Measurements from ENCODE around the gene RAB12. TPM values are rescaled to one million over a fixed set of nuclear protein-coding genes. Genes with fewer than 3 reads are reported as not detected.

RAB12 gene
- total and polyA plus RNA-seq, 2 of the 13 experiments (the other 11 are each of a cell fraction or from before 2014, with no cell fraction given): 9.5 to 25.3 TPM

DNA sequence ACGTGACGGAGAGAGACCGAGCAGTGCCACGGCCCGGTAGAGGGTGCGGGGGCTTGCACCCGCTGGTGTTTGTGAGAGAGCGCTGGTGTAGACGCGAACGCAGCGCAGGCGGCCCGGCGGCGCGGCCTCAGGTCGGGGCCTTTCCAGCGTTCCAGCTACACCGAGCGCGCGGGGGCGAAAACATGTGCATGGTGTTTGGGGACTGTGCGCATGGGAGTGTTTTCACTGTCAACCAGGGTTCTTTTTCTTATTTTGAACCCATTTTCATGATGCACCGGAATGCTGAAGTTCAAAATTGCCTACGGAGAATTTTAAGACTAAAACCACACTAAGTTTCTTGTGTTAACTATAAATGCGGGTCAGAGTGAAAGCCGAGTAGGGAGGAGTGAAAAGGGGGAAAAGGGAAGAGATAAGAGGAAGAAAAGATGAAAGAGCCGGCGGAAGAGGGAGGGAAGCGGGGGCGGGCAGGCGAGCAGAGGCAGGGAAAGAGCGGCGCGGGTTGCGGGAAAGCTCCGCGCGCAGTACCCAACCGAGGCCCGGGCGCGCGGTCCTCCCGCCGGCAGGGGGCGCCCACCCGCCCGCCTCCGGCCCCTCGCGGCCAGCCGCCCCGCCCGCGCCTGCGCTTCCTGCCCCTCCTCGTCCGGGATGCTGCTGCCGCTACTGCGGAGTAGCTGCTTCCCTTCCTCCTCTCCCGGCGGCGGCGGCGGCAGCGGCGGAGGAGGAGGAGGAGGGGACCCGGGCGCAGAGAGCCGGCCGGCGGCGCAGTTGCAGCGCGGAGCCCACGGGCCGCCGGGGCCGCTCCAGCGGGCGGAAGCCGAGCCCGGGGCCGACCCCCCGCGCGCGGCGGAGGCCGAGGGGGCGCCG is at the start of gene RAB12 (continued):
- TF ChIP-seq, protein P1, sequence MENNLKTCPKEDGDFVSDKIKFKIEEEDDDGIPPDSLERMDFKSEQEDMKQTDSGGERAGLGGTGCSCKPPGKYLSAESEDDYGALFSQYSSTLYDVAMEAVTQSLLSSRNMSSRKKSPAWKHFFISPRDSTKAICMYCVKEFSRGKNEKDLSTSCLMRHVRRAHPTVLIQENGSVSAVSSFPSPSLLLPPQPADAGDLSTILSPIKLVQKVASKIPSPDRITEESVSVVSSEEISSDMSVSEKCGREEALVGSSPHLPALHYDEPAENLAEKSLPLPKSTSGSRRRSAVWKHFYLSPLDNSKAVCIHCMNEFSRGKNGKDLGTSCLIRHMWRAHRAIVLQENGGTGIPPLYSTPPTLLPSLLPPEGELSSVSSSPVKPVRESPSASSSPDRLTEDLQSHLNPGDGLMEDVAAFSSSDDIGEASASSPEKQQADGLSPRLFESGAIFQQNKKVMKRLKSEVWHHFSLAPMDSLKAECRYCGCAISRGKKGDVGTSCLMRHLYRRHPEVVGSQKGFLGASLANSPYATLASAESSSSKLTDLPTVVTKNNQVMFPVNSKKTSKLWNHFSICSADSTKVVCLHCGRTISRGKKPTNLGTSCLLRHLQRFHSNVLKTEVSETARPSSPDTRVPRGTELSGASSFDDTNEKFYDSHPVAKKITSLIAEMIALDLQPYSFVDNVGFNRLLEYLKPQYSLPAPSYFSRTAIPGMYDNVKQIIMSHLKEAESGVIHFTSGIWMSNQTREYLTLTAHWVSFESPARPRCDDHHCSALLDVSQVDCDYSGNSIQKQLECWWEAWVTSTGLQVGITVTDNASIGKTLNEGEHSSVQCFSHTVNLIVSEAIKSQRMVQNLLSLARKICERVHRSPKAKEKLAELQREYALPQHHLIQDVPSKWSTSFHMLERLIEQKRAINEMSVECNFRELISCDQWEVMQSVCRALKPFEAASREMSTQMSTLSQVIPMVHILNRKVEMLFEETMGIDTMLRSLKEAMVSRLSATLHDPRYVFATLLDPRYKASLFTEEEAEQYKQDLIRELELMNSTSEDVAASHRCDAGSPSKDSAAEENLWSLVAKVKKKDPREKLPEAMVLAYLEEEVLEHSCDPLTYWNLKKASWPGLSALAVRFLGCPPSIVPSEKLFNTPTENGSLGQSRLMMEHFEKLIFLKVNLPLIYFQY (CRISPR knock-in tag; IDR thresholded peaks at IDR 0.05; ENCODE audit: borderline replicate concordance): no peak
- TF ChIP-seq, protein P2, sequence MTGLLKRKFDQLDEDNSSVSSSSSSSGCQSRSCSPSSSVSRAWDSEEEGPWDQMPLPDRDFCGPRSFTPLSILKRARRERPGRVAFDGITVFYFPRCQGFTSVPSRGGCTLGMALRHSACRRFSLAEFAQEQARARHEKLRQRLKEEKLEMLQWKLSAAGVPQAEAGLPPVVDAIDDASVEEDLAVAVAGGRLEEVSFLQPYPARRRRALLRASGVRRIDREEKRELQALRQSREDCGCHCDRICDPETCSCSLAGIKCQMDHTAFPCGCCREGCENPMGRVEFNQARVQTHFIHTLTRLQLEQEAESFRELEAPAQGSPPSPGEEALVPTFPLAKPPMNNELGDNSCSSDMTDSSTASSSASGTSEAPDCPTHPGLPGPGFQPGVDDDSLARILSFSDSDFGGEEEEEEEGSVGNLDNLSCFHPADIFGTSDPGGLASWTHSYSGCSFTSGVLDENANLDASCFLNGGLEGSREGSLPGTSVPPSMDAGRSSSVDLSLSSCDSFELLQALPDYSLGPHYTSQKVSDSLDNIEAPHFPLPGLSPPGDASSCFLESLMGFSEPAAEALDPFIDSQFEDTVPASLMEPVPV (CRISPR knock-in tag; IDR thresholded peaks at IDR 0.05): no peak
- TF ChIP-seq, protein P3, sequence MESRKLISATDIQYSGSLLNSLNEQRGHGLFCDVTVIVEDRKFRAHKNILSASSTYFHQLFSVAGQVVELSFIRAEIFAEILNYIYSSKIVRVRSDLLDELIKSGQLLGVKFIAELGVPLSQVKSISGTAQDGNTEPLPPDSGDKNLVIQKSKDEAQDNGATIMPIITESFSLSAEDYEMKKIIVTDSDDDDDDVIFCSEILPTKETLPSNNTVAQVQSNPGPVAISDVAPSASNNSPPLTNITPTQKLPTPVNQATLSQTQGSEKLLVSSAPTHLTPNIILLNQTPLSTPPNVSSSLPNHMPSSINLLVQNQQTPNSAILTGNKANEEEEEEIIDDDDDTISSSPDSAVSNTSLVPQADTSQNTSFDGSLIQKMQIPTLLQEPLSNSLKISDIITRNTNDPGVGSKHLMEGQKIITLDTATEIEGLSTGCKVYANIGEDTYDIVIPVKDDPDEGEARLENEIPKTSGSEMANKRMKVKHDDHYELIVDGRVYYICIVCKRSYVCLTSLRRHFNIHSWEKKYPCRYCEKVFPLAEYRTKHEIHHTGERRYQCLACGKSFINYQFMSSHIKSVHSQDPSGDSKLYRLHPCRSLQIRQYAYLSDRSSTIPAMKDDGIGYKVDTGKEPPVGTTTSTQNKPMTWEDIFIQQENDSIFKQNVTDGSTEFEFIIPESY (CRISPR knock-in tag; IDR thresholded peaks at IDR 0.05): 0 out of 2 replicates have a peak, but pooled peaks have one; percentile 21
- TF ChIP-seq, protein P4, sequence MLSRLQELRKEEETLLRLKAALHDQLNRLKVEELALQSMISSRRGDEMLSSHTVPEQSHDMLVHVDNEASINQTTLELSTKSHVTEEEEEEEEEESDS (CRISPR knock-in tag; IDR thresholded peaks at IDR 0.05; ENCODE audit: borderline replicate concordance): no peak
- TF ChIP-seq, protein P5, sequence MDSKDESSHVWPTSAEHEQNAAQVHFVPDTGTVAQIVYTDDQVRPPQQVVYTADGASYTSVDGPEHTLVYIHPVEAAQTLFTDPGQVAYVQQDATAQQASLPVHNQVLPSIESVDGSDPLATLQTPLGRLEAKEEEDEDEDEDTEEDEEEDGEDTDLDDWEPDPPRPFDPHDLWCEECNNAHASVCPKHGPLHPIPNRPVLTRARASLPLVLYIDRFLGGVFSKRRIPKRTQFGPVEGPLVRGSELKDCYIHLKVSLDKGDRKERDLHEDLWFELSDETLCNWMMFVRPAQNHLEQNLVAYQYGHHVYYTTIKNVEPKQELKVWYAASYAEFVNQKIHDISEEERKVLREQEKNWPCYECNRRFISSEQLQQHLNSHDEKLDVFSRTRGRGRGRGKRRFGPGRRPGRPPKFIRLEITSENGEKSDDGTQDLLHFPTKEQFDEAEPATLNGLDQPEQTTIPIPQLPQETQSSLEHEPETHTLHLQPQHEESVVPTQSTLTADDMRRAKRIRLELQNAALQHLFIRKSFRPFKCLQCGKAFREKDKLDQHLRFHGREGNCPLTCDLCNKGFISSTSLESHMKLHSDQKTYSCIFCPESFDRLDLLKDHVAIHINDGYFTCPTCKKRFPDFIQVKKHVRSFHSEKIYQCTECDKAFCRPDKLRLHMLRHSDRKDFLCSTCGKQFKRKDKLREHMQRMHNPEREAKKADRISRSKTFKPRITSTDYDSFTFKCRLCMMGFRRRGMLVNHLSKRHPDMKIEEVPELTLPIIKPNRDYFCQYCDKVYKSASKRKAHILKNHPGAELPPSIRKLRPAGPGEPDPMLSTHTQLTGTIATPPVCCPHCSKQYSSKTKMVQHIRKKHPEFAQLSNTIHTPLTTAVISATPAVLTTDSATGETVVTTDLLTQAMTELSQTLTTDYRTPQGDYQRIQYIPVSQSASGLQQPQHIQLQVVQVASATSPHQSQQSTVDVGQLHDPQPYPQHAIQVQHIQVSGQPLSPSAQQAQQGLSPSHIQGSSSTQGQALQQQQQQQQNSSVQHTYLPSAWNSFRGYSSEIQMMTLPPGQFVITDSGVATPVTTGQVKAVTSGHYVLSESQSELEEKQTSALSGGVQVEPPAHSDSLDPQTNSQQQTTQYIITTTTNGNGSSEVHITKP (CRISPR knock-in tag; IDR thresholded peaks at IDR 0.05; ENCODE audit: low read depth): no peak
- no peak for TF ChIP-seq TBX3 (IDR thresholded peaks at IDR 0.05; ENCODE audit: borderline replicate concordance)
- no peak for TF ChIP-seq JUND (CRISPR knock-in tag; IDR thresholded peaks at IDR 0.05)
- TF ChIP-seq ZNF746 (CRISPR knock-in tag; IDR thresholded peaks at IDR 0.05): peak; percentile 96
- no peak for TF ChIP-seq ZNF207 (IDR thresholded peaks at IDR 0.05; ENCODE audit: borderline replicate concordance)
- TF ChIP-seq, protein P6, sequence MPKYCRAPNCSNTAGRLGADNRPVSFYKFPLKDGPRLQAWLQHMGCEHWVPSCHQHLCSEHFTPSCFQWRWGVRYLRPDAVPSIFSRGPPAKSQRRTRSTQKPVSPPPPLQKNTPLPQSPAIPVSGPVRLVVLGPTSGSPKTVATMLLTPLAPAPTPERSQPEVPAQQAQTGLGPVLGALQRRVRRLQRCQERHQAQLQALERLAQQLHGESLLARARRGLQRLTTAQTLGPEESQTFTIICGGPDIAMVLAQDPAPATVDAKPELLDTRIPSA (CRISPR knock-in tag; IDR thresholded peaks at IDR 0.05; ENCODE audit: borderline replicate concordance): no peak
- no peak for TF ChIP-seq BCL6 (CRISPR knock-in tag; IDR thresholded peaks at IDR 0.05)
- TF ChIP-seq ZNF775 (CRISPR knock-in tag; IDR thresholded peaks at IDR 0.05; ENCODE audit: borderline replicate concordance): 0 out of 2 replicates have a peak, but pooled peaks have one; percentile 45
- TF ChIP-seq KLF12 (CRISPR knock-in tag; IDR thresholded peaks at IDR 0.05; ENCODE audit: borderline replicate concordance): no peak
- no peak for TF ChIP-seq REPIN1 (CRISPR knock-in tag; IDR thresholded peaks at IDR 0.05; ENCODE audit: borderline replicate concordance, low read depth)
- no peak for TF ChIP-seq ZNF850 (CRISPR knock-in tag; conservative IDR thresholded peaks at IDR 0.05)

All from HepG2 (cell line).